ENCODE results near the gene CHST8. TPM values are rescaled to one million over a fixed set of nuclear protein-coding genes. Genes with fewer than 3 reads are reported as not detected.
A peak's percentile ranks its signal among the peaks of the same experiment; 100 is the strongest.

The CHST8 gene
- total and polyA plus RNA-seq, 2 of the 13 experiments (the other 11 are each of a cell fraction or from before 2014, with no cell fraction given) = not detected

DNA sequence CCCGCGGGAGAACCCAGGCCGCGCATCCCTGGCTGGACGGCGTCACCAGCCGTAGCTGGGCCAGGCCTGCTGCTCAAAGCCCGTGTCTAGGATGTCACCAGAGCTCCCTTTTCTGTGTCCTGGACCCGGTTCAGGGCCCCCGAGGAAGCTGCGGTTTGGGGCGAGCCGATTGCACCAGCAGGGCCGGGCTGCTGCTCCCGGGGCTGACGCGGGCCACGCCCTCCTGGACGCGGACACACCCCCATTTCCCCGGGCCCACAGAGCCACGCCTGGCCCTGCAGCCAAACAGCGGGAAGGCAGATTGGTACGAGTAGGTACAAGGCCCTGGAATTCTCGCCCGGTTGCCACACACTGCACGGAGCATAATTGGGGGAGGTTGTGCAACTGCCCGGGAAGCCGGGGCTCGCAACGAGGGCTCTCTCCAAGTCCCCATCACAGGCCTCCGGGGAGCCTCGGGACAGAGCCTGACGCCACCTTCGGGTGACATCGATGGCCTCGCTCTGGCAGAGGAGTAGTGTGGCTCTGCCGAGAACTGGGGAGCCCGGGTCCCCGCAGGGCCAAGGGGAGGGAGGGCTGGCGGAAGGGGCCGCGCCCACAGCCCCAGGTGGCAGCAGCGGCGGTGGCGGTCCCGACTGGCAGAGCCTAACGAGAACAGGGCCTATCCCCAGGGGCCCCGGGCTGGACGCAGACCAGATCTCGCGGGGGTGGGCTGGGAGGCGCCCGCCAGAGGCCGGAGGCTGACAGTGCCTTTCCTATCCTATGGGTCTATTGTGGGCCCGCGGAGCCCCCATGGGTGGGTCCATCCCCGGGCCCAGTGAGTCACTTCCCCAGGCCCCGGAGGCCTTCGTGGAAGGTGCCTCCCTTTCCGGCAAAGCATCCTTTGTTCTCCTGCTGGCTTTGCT, 198.4 kb downstream of the CHST8 start (continued):
- no peak for TF ChIP-seq SMARCE1 (IDR thresholded peaks at IDR 0.05; ENCODE audit: borderline replicate concordance)
- no peak for TF ChIP-seq ZNF382 (CRISPR knock-in tag; IDR thresholded peaks at IDR 0.05; ENCODE audit: borderline replicate concordance)
- TF ChIP-seq, protein P1, sequence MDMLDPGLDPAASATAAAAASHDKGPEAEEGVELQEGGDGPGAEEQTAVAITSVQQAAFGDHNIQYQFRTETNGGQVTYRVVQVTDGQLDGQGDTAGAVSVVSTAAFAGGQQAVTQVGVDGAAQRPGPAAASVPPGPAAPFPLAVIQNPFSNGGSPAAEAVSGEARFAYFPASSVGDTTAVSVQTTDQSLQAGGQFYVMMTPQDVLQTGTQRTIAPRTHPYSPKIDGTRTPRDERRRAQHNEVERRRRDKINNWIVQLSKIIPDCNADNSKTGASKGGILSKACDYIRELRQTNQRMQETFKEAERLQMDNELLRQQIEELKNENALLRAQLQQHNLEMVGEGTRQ (IDR thresholded peaks at IDR 0.05; ENCODE audit: low read depth, low read length) = no peak
- TF ChIP-seq, protein P1 (CRISPR knock-in tag; IDR thresholded peaks at IDR 0.05; ENCODE audit: borderline replicate concordance) = no peak
- no peak for TF ChIP-seq HMG20B (CRISPR knock-in tag; conservative IDR thresholded peaks at IDR 0.05)
- TF ChIP-seq AHR (CRISPR knock-in tag; IDR thresholded peaks at IDR 0.05) = no peak
- TF ChIP-seq SOX6 (IDR thresholded peaks at IDR 0.05) = no peak
- no peak for TF ChIP-seq SOX6 (CRISPR knock-in tag; IDR thresholded peaks at IDR 0.05)
- no peak for TF ChIP-seq CCAR2 (optimal IDR thresholded peaks at IDR 0.05; ENCODE audit: low read depth, low read length)
- TF ChIP-seq ZEB1 (IDR thresholded peaks at IDR 0.05; ENCODE audit: insufficient replicate concordance, low read depth) = no peak
- no peak for TF ChIP-seq GZF1 (CRISPR knock-in tag; IDR thresholded peaks at IDR 0.05)
- TF ChIP-seq ZNF543 (CRISPR knock-in tag; IDR thresholded peaks at IDR 0.05) = no peak
- TF ChIP-seq ZNF782 (CRISPR knock-in tag; IDR thresholded peaks at IDR 0.05; ENCODE audit: borderline replicate concordance) = no peak
- TF ChIP-seq HNRNPLL (IDR thresholded peaks at IDR 0.05; ENCODE audit: low read depth, low read length, poor library complexity, severe bottlenecking) = peak; percentile 44
- peak; percentile 73 for TF ChIP-seq ZNF687 (CRISPR knock-in tag; IDR thresholded peaks at IDR 0.05)
- no peak for TF ChIP-seq ISL2 (CRISPR knock-in tag; IDR thresholded peaks at IDR 0.05)
- TF ChIP-seq TBX3 (IDR thresholded peaks at IDR 0.05; ENCODE audit: borderline replicate concordance) = no peak
- TF ChIP-seq ARID2 (CRISPR knock-in tag; IDR thresholded peaks at IDR 0.05; ENCODE audit: borderline replicate concordance) = no peak
- TF ChIP-seq ZSCAN21 (CRISPR knock-in tag; IDR thresholded peaks at IDR 0.05; ENCODE audit: borderline replicate concordance) = no peak
- TF ChIP-seq NCOA5 (CRISPR knock-in tag; IDR thresholded peaks at IDR 0.05) = no peak
- TF ChIP-seq E2F5 (CRISPR knock-in tag; conservative IDR thresholded peaks at IDR 0.05) = no peak
- no peak for TF ChIP-seq MEIS2 (CRISPR knock-in tag; IDR thresholded peaks at IDR 0.05)
- no peak for TF ChIP-seq ZNF768 (CRISPR knock-in tag; IDR thresholded peaks at IDR 0.05)
- peak; percentile 57; the same call in 1 of the 2 replicates for TF ChIP-seq ZFX (CRISPR knock-in tag; IDR thresholded peaks at IDR 0.05; ENCODE audit: low read depth)

Measured in HepG2 (cell line).